GM12865 (cell line): ENCODE measurements around the gene ENG.

Experiments
- DNase-seq: peaks from one replicate; pipeline ENCODE4 v3.0.0; 2010; ENCODE audit warnings: low read depth
- H3K4me3 ChIP-seq: 2 replicates; pipeline ENCODE4 v1.5.1; 2011; ENCODE audit warnings: mild to moderate bottlenecking, low read depth, low read length, control low read depth
- CTCF ChIP-seq: IDR thresholded peaks from 2 replicates; pipeline ENCODE4 v1.5.1; 2011; ENCODE audit warnings: low read length, control low read depth, low read depth, inconsistent platforms; ENCODE audit not compliant: insufficient read depth; ENCODE audit errors: missing control alignments

ENG gene

GRCh38 chr9:127817881-127818434, 36.5 kb downstream of the ENG start:
- no peak overlapping the region for H3K4me3 ChIP-seq
- no peak for DNase-seq
- TF ChIP-seq CTCF, result no peak

DNA sequence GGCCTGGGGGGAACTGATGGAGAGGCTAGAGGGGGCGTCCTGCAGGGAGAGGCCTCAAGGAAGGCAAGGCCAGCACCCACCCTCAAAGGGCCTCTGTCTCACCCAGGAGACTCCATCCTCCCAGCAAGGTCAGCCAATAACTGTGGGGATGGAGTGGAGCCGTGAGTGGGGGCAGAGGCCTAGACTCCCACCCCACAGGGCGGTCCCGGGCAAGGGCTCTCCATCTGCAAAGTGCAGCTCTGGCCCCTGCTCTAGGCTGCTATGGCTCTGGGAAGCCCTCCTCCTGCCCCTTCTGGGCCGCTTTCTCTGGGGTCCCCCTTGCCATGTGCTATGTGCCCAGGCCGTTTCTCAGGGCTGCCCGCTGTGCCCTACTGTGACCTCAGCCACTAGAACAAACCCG, 37.7 kb downstream of the ENG start:
- DNase-seq, result no peak
- H3K4me3 ChIP-seq, result no peak overlapping the region
- no peak for TF ChIP-seq CTCF

GRCh38 chr9:127816362-127816725, 38.1 kb downstream of the ENG start:
- no peak for DNase-seq
- TF ChIP-seq CTCF, result no peak
- H3K4me3 ChIP-seq, result no peak overlapping the region

DNA sequence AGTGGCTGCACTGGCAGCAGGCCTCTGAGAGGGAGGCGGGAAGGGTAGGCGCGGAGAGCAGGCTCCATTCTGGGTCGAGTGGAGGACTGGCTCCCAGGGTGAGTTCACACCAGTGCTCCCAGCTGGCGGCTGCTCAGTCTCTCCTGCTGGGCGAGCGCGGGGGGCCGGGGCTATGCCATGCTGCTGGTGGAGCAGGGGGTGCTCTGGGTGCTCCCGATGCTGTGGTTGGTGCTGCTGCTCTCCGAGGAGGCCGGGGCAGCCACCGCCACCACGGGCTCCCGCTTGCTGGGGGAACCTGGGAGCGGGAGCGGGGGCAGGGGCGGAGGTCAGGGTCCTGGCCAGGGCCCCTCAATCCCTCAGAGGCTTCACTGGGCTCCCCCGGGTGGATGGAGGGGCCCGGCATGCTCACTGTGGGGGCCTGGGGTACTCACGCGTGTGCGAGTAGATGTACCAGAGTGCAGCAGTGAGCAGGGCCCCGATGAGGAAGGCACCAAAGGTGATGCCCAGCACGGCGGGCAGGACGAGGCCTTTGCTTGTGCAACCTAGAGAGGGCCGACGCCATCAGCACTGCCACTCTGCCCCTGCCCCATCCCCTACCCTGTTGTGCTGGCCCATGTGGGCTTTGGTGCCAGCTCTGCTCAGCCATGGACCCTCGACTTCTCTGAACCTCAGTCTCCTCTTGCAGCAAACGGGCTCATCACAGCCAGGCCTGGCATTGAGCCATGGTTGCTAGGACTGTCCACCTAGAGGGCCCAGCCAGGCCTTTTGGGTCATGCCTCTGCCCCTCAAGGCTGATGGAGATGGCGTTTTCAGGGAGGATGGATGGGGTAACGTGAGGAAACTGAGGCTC, 38.7 kb downstream of the ENG start:
- DNase-seq, result no peak

DNA sequence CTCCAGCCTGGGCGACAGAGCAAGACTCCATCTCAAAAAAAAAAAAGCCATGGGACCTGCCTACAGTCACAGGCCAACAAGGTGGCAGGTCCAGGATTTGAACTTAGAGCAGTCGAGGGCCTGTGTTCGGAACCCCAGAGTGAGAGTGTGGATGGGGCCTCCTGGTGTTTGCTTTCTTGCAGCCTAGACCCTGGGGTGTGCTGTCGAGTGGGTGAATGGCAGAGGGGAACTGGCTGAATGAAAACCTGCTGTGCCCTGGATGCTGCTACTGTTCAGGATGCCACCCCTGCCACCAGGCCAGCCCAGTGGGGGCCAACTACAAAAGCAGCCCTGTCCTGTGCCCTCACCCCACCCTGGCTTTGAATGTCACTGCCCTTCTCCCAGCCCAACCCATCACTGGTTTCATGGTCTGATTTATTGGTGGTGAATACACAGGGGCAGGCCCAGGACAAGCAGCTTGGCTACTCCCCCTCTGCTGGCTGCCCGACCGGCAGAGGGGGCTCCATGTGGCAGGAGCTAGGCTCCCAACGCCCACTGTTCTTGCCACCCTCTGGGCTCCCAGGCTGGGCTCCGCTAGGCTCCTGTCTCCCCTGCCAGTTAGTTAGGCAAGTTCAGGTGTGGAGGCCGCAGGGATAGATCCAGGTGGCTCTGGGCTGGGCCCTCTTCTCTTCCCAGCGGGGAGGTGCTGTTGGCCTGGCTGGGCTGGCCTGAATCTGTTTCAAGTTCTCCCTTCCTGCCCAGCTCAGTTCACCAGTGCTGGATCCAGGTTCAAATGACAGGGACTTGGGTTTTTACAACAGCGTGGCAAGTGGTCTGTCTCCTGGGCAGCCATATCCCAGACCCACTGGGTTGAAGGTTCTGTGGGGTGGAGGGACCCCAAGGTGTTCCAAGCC, 39.6 kb downstream of the ENG start:
- no peak for DNase-seq
- H3K4me3 ChIP-seq, result no peak overlapping the region
- TF ChIP-seq CTCF, result no peak

More for the DNA sequence above, 38.7 kb downstream of the ENG start:
- no peak overlapping the region for H3K4me3 ChIP-seq
- no peak for TF ChIP-seq CTCF

DNA sequence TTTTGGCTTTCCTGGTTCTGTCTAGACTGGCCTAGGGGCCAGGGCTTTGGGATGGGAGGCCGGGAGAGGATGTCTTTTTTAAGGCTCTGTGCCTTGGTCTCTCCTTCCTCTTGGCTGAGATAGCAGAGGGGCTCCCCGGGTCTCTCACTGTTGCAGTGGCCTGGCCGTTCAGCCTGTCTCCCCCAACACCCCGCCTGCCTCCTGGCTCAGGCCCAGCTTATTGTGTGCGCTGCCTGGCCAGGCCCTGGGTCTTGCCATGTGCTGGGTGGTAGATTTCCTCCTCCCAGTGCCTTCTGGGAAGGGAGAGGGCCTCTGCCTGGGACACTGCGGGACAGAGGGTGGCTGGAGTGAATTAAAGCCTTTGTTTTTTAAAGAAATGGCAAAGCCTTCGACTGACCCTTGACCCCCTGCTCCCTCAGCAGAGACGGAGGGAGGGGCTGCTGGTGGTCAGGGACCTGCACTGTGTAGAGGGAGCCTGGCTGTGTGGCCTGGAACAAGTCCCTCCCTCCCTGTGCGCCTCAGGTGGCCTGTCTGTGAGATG, 40.7 kb downstream of the ENG start:
- no peak for TF ChIP-seq CTCF
- no peak overlapping the region for H3K4me3 ChIP-seq
- no peak for DNase-seq
